Lung (tissue), 12 donors: ENCODE data around the gene UQCRC2. TPM values are rescaled to one million over a fixed set of nuclear protein-coding genes. Genes with fewer than 3 reads are reported as not detected.

Experiments used
- ATAC-seq: fragments of 200-7000 bp; cut with Tn5 transposase; one replicate; pipeline ENCODE4 v1.9.1; 2020; ENCODE audit warnings: moderate number of reproducible peaks; ENCODE audit not compliant: insufficient read depth, low FRiP score
- DNase-seq, 3 donors: peaks; one replicate each; pipeline ENCODE4 v3.0.0-alpha.2; 2013 to 2017
- H3K27ac ChIP-seq, 2 donors: one replicate each; pipeline ENCODE4 v1.5.1; 2013; ENCODE audit warnings: mild to moderate bottlenecking in 2 of 2, moderate library complexity in 2 of 2, control low read depth in 1 of 2, inconsistent platforms in 1 of 2, low read depth in 1 of 2, low read length in 1 of 2
- H3K27me3 ChIP-seq, 3 donors: one replicate each; pipeline ENCODE4 v1.5.1; 2013; ENCODE audit warnings: low read length in 2 of 3; ENCODE audit not compliant: control insufficient read depth in 3 of 3, insufficient read depth in 3 of 3
- H3K36me3 ChIP-seq, 4 donors: one replicate each; pipeline ENCODE4 v1.5.1; 2013; ENCODE audit warnings: low read length in 4 of 4, mild to moderate bottlenecking in 1 of 4, moderate library complexity in 1 of 4; ENCODE audit not compliant: control insufficient read depth in 4 of 4, insufficient read depth in 4 of 4
- H3K4me1 ChIP-seq, 5 donors: one replicate each; pipeline ENCODE4 v1.5.1; 2013; ENCODE audit warnings: low read length in 5 of 5, mild to moderate bottlenecking in 2 of 5, moderate library complexity in 1 of 5; ENCODE audit not compliant: control insufficient read depth in 5 of 5, insufficient read depth in 5 of 5
- H3K4me3 ChIP-seq: one replicate; pipeline ENCODE4 v1.5.1; 2013; ENCODE audit warnings: mild to moderate bottlenecking, control low read depth, moderate library complexity
- H3K9ac ChIP-seq, 2 donors: one replicate each; pipeline ENCODE4 v1.5.1; 2013; ENCODE audit warnings: low read length in 2 of 2, control low read depth in 1 of 2; ENCODE audit not compliant: insufficient read depth in 1 of 2
- H3K9me3 ChIP-seq, 4 donors: one replicate each; pipeline ENCODE4 v1.5.1; 2013; ENCODE audit warnings: low read length in 3 of 4, mild to moderate bottlenecking in 1 of 4, moderate library complexity in 1 of 4; ENCODE audit not compliant: control insufficient read depth in 4 of 4, insufficient read depth in 3 of 4
- CTCF ChIP-seq: IDR thresholded peaks from 2 replicates; pipeline ENCODE4 v1.5.1; 2012; ENCODE audit warnings: mild to moderate bottlenecking; ENCODE audit errors: control extremely low read depth, extremely low read depth
- WGBS, 2 donors: extraction: QIAGEN DNeasy Blood & Tissue Kit; methylation state at CpG; one replicate each; pipeline ENCODE4 v1.1.7; 2013; 5-methylcytosine and 5-hydroxymethylcytosine counted together
- polyA plus RNA-seq, 2 donors: library from polyadenylated mRNA; stranded (reverse); fragments of 200-250 nt; gene quantifications; one replicate each; pipeline ENCODE4 v1.2.1, GENCODE V29; 2013
- total RNA-seq, 2 donors: library from RNA; depleted of rRNA in 1 of 2; stranded (reverse); fragments of >200 nt in 1 of 2; gene quantifications; one replicate each; pipeline ENCODE4 v1.2.1, GENCODE V29; 2014 to 2021
- donor health status: control.
- donor health status: control.
- donor health status: Bipolar disorder and iron deficiency.
- donor health status: healthy.
- donor health status: DM: yes; HTN: yes; CAD: no.

Gene UQCRC2
- total and polyA plus RNA-seq, 4 donors: 69.3 to 196 (median 147) TPM

GRCh38 chr16:21959050-21959449 is 5.9 kb downstream of the UQCRC2 start:
- DNase-seq: no peak
- H3K36me3 ChIP-seq: peaks cover 28 to 43% (median 32%) of the 10 kb centered on the region in 4 donors
- 74 to 80% methylated on average over 3 of the region's 3 CpGs for whole genome bisulfite sequencing, 2 donors

DNA sequence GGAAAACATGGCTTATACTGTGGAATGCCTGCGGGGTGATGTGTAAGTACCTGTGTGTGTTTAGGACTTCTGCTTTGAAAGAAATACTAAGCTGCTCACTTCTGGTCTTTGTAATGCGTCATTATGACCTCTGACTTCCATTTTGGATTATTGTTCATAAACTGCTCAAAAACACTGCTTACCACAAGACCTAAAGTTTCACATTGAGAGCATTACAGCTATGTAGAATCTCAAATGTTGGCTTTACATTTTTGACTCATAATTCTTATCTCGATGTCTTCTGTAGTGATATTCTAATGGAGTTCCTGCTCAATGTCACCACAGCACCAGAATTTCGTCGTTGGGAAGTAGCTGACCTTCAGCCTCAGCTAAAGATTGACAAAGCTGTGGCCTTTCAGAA is 9.3 kb downstream of the UQCRC2 start:
- DNase-seq (no peak), ATAC-seq (no peak)
- Histone ChIP-seq H3K4me3 (no peak overlapping the region), H3K4me1 (peaks cover 0 to 4% (median 0%) of the 10 kb centered on the region in 5 donors), H3K36me3 (peaks cover 40 to 62% (median 53%) of the 10 kb centered on the region in 4 donors), H3K27ac (no peak overlapping the region), H3K9ac (no peak overlapping the region), H3K27me3 (no peaks in the 10 kb centered on the region), H3K9me3 (no peaks in the 10 kb centered on the region)
- WGBS, 2 donors: 94% methylated on average over 5 of the region's 5 CpGs
- TF ChIP-seq CTCF: no peak

More at GRCh38 chr16:21959050-21959449, 5.9 kb downstream of the UQCRC2 start:
- H3K27me3 ChIP-seq: no peaks in the 10 kb centered on the region
- TF ChIP-seq CTCF: no peak
- no peak overlapping the region for H3K27ac ChIP-seq
- H3K4me1 ChIP-seq: peaks cover 1 to 15% (median 4%) of the 10 kb centered on the region in 5 donors
- no peaks in the 10 kb centered on the region for H3K9me3 ChIP-seq
- no peak for ATAC-seq
- no peak overlapping the region for H3K4me3 ChIP-seq
- no peak overlapping the region for H3K9ac ChIP-seq

GRCh38 chr16:21963887-21964286 is 10.7 kb downstream of the UQCRC2 start:
- no peaks in the 10 kb centered on the region for H3K9me3 ChIP-seq
- H3K4me1 ChIP-seq: no peaks in the 10 kb centered on the region
- no peak for DNase-seq
- no peak for ATAC-seq
- H3K27me3 ChIP-seq: no peaks in the 10 kb centered on the region
- no peak overlapping the region for H3K27ac ChIP-seq
- 94% methylated on average over 3 of the region's 3 CpGs for WGBS, 2 donors
- no peak overlapping the region for H3K9ac ChIP-seq
- H3K36me3 ChIP-seq: peaks cover 39 to 64% (median 51%) of the 10 kb centered on the region in 4 donors
- no peak for TF ChIP-seq CTCF
- H3K4me3 ChIP-seq: no peak overlapping the region

- ATAC-seq: no peak
- no peaks in the 10 kb centered on the region for H3K27me3 ChIP-seq
- no peak overlapping the region for H3K27ac ChIP-seq
- DNase-seq: no peak
- H3K36me3 ChIP-seq: peaks cover 39 to 62% (median 50%) of the 10 kb centered on the region in 4 donors
- no peak overlapping the region for H3K4me3 ChIP-seq
- H3K9me3 ChIP-seq: no peaks in the 10 kb centered on the region
- 95 to 97% methylated on average over 6 of the region's 6 CpGs for WGBS, 2 donors
- H3K9ac ChIP-seq: no peak overlapping the region
- no peak for TF ChIP-seq CTCF
- no peaks in the 10 kb centered on the region for H3K4me1 ChIP-seq
Measured at GRCh38 chr16:21964353-21964752, 11.2 kb downstream of the UQCRC2 start.
